SHP77 treated with DMSO at 0.1 percent for 48 hours (cell line): Measurements from ENCODE around the gene MACROD1.
"Not testable (repeated sequence)": the region's sequence is repeated elsewhere in the genome, so short reads cannot be mapped to it uniquely, and the experiment has no call there.

Source experiments
- DNase-seq: peaks from one replicate; lab custom pipeline; 2025; lab: John Stamatoyannopoulos, UW

Gene MACROD1

GRCh38 chr11:64185693-64186491 lies 20.0 kb upstream of the MACROD1 start, which contains the start of gene STIP1:
Gene STIP1, plus strand, starts transcription at chr11:64186171. Its CDS starts 91 bp downstream, at chr11:64186262.
- DNase-seq = peak; percentile 99

- no peak for DNase-seq
Measured at GRCh38 chr11:64185175-64185692, 19.3 kb upstream of the MACROD1 start.

- DNase-seq = no peak
Measured at GRCh38 chr11:64183890-64184289, 18.0 kb upstream of the MACROD1 start.

GRCh38 chr11:64181506-64182411 lies 15.8 kb upstream of the MACROD1 start:
- DNase-seq = peak; percentile 78

- no peak for DNase-seq
Measured at GRCh38 chr11:64180891-64181290, 15.0 kb upstream of the MACROD1 start.

- DNase-seq = no peak
Measured at GRCh38 chr11:64178951-64179639, 13.2 kb upstream of the MACROD1 start.

GRCh38 chr11:64178203-64178602 lies 12.3 kb upstream of the MACROD1 start:
- no peak for DNase-seq

GRCh38 chr11:64176751-64177150 lies 10.8 kb upstream of the MACROD1 start:
- DNase-seq = no peak

- DNase-seq = no peak
Measured at GRCh38 chr11:64173616-64174355, 7.9 kb upstream of the MACROD1 start.

- DNase-seq = no peak
Measured at GRCh38 chr11:64170419-64170818, 4.5 kb upstream of the MACROD1 start.

- DNase-seq = no peak
Measured at GRCh38 chr11:64165481-64165841, 452 bp downstream of the MACROD1 start.

GRCh38 chr11:64164392-64165312 lies 1.3 kb downstream of the MACROD1 start:
- DNase-seq = no peak

GRCh38 chr11:64163951-64164350 lies 2.0 kb downstream of the MACROD1 start:
- no peak for DNase-seq

GRCh38 chr11:64162769-64163168 lies 3.1 kb downstream of the MACROD1 start:
- DNase-seq = not testable (repeated sequence)

- DNase-seq = no peak
Measured at GRCh38 chr11:64161037-64161436, 4.9 kb downstream of the MACROD1 start.

GRCh38 chr11:64157631-64158394 lies 8.1 kb downstream of the MACROD1 start:
- DNase-seq = no peak

GRCh38 chr11:64156235-64157011 lies 9.5 kb downstream of the MACROD1 start:
- DNase-seq = no peak

- DNase-seq = no peak
Measured at GRCh38 chr11:64153812-64154211, 12.1 kb downstream of the MACROD1 start.
